Panc1 (cell line): ENCODE results near the gene PAPPA. TPM values are rescaled to one million over a fixed set of nuclear protein-coding genes. Genes with fewer than 3 reads are reported as not detected.

ENCODE experiments used
- ATAC-seq: fragments of 200-7000 bp; cut with Tn5 transposase; 2 replicates; pipeline ENCODE4 v1.9.1; 2020; ENCODE audit warnings: mild to moderate bottlenecking, moderate library complexity
- BruUV-seq: library from RNA; stranded (reverse); fragments of 400-500 nt; replicated peaks from 2 replicates; lab custom pipeline; 2021; lab: Mats Ljungman, UMichigan
- CTCF ChIA-PET: fragments of 300-600 bp; sonication (Branson Sonifier 250); formaldehyde crosslinking; loops from one replicate; lab custom pipeline; 2022; ENCODE audit warnings: antibody characterized with exemption; lab: Charles Lee
- POLR2A ChIA-PET: fragments of 300-600 bp; sonication (Branson Sonifier 250); formaldehyde crosslinking; loops from one replicate; lab custom pipeline; 2022; ENCODE audit warnings: antibody characterized with exemption; lab: Charles Lee
- DNase-seq: peaks from one replicate; pipeline ENCODE4 v3.0.0-alpha.2; 2010; ENCODE audit warnings: low read depth, low spot score
- H3K27ac ChIP-seq: 2 replicates; pipeline ENCODE4 v1.5.1; 2011; ENCODE audit warnings: mild to moderate bottlenecking, low read length, inconsistent platforms
- H3K27me3 ChIP-seq: fragments of 200-500 bp; sonication (Bioruptor generic); 2 replicates; pipeline ENCODE4 v1.6.0; 2014; ENCODE audit warnings: low read length, inconsistent platforms; ENCODE audit not compliant: control insufficient read depth, insufficient read depth
- H3K36me3 ChIP-seq: fragments of 200-500 bp; sonication (Bioruptor generic); 2 replicates; pipeline ENCODE4 v1.5.1; 2014; ENCODE audit warnings: inconsistent platforms, mild to moderate bottlenecking, low read length, moderate library complexity; ENCODE audit not compliant: control insufficient read depth, insufficient read depth
- H3K4me1 ChIP-seq: 2 replicates; pipeline ENCODE4 v1.5.1; 2011; ENCODE audit warnings: inconsistent platforms, mild to moderate bottlenecking, low read length, moderate library complexity; ENCODE audit not compliant: control insufficient read depth, insufficient read depth
- H3K4me3 ChIP-seq, 2 experiments: 2 replicates each; pipeline ENCODE4 v1.5.1; 2011 to 2012; ENCODE audit warnings: low read depth in 2 of 2, low read length in 2 of 2, mild to moderate bottlenecking in 2 of 2, inconsistent platforms in 1 of 2, moderate library complexity in 1 of 2
- H3K9me3 ChIP-seq: fragments of 200-500 bp; sonication (Bioruptor generic); 2 replicates; pipeline ENCODE4 v1.5.1; 2014; ENCODE audit warnings: low read depth, mild to moderate bottlenecking, inconsistent platforms, low read length, moderate library complexity; ENCODE audit not compliant: control insufficient read depth, insufficient read depth
- POLR2AphosphoS5 ChIP-seq: IDR thresholded peaks from 2 replicates; pipeline ENCODE4 v1.6.1; 2012; ENCODE audit warnings: mild to moderate bottlenecking, low read depth, low read length, moderate library complexity
- SIN3A ChIP-seq: IDR thresholded peaks from 2 replicates; pipeline ENCODE4 v1.6.1; 2012; ENCODE audit warnings: low read depth, mild to moderate bottlenecking, low read length, moderate library complexity, borderline replicate concordance; ENCODE audit not compliant: insufficient read depth
- TCF7L2 ChIP-seq: IDR thresholded peaks from 2 replicates; pipeline ENCODE4 v1.6.1; 2011; ENCODE audit warnings: mild to moderate bottlenecking, low read depth, low read length, inconsistent platforms
- in situ Hi-C: cut with HindIII; loops from 2 replicates; pipeline ENCODE4 v1.10.0; 2016; ENCODE audit warnings: low sequenced_read_pairs, low pct_unique_long_range_greater_than_20kb
- intact Hi-C: fragments of 100-400 bp; cut with micrococcal nuclease; formaldehyde crosslinking; loops from one replicate; pipeline ENCODE4 v1.10.0; 2022; ENCODE audit not compliant: unreplicated experiment
- total RNA-seq: library from RNA; stranded (reverse); gene quantifications from one replicate; pipeline ENCODE4 v1.2.1, GENCODE V29; 2021; ENCODE audit not compliant: unreplicated experiment
- TF ChIP-seq, protein P1 (sequence below): fragments of 450-650 bp; IDR thresholded peaks from 2 replicates; pipeline ENCODE4 v1.5.1; 2017; ENCODE audit warnings: mild to moderate bottlenecking
- TF ChIP-seq, protein P2 (sequence below), 2 experiments: IDR thresholded peaks; 2 replicates each; pipeline ENCODE4 v1.6.1; 2011 to 2012; ENCODE audit warnings: low read depth in 2 of 2, control low read depth in 1 of 2, low read length in 1 of 2, mild to moderate bottlenecking in 1 of 2, moderate library complexity in 1 of 2; ENCODE audit not compliant: insufficient read depth in 1 of 2

Gene PAPPA
- total RNA-seq, 1 experiment from 2014 or later: 1.2 TPM

- CTCF ChIA-PET: interaction anchor here (0.6 kb wide), 1 partner anchor 588 kb away, joined by 3 read pairs; no protein-coding TSS in a partner anchor
- intact Hi-C loops (no loop called here), in situ Hi-C loops (no loop called here)
- BruUV-seq: no TSS peak
- DNase-seq (no peak), ATAC-seq (no peak)
- Histone ChIP-seq H3K27me3 (no peaks in the 10 kb centered on the region), H3K36me3 (no peaks in the 10 kb centered on the region), H3K9me3 (no peaks in the 10 kb centered on the region), H3K4me3 (no peak overlapping the region), H3K27ac (no peak overlapping the region), H3K4me1 (no peaks in the 10 kb centered on the region)
- TF ChIP-seq, protein P1, sequence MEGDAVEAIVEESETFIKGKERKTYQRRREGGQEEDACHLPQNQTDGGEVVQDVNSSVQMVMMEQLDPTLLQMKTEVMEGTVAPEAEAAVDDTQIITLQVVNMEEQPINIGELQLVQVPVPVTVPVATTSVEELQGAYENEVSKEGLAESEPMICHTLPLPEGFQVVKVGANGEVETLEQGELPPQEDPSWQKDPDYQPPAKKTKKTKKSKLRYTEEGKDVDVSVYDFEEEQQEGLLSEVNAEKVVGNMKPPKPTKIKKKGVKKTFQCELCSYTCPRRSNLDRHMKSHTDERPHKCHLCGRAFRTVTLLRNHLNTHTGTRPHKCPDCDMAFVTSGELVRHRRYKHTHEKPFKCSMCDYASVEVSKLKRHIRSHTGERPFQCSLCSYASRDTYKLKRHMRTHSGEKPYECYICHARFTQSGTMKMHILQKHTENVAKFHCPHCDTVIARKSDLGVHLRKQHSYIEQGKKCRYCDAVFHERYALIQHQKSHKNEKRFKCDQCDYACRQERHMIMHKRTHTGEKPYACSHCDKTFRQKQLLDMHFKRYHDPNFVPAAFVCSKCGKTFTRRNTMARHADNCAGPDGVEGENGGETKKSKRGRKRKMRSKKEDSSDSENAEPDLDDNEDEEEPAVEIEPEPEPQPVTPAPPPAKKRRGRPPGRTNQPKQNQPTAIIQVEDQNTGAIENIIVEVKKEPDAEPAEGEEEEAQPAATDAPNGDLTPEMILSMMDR: no peak
- TF ChIP-seq, protein P2, sequence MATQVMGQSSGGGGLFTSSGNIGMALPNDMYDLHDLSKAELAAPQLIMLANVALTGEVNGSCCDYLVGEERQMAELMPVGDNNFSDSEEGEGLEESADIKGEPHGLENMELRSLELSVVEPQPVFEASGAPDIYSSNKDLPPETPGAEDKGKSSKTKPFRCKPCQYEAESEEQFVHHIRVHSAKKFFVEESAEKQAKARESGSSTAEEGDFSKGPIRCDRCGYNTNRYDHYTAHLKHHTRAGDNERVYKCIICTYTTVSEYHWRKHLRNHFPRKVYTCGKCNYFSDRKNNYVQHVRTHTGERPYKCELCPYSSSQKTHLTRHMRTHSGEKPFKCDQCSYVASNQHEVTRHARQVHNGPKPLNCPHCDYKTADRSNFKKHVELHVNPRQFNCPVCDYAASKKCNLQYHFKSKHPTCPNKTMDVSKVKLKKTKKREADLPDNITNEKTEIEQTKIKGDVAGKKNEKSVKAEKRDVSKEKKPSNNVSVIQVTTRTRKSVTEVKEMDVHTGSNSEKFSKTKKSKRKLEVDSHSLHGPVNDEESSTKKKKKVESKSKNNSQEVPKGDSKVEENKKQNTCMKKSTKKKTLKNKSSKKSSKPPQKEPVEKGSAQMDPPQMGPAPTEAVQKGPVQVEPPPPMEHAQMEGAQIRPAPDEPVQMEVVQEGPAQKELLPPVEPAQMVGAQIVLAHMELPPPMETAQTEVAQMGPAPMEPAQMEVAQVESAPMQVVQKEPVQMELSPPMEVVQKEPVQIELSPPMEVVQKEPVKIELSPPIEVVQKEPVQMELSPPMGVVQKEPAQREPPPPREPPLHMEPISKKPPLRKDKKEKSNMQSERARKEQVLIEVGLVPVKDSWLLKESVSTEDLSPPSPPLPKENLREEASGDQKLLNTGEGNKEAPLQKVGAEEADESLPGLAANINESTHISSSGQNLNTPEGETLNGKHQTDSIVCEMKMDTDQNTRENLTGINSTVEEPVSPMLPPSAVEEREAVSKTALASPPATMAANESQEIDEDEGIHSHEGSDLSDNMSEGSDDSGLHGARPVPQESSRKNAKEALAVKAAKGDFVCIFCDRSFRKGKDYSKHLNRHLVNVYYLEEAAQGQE (IDR thresholded peaks at IDR 0.05; ENCODE audit: insufficient read depth in 1 of 2, low read depth in 2 of 2, low read length in 1 of 2): no peak
- POLR2A ChIA-PET: no interaction called here
Observed at GRCh38 chr9:116123171-116123570, 30.4 kb upstream of the PAPPA start.

GRCh38 chr9:116124472-116125040 is 29.0 kb upstream of the PAPPA start:
- ChIA-PET CTCF (no interaction called here), POLR2A (no interaction called here)
- ATAC-seq (no peak), DNase-seq (no peak)
- Histone ChIP-seq H3K9me3 (no peaks in the 10 kb centered on the region), H3K36me3 (no peaks in the 10 kb centered on the region), H3K4me3 (no peak overlapping the region), H3K27ac (no peak overlapping the region), H3K4me1 (no peaks in the 10 kb centered on the region), H3K27me3 (no peaks in the 10 kb centered on the region)
- in situ Hi-C loops (no loop called here), intact Hi-C loops (no loop called here)
- TF ChIP-seq TCF7L2: no peak
- TF ChIP-seq, protein P2 (IDR thresholded peaks at IDR 0.05; ENCODE audit: insufficient read depth in 1 of 2, low read depth in 2 of 2, low read length in 1 of 2): no peak
- TF ChIP-seq, protein P1: no peak
- no peak for TF ChIP-seq POLR2AphosphoS5
- no peak for TF ChIP-seq SIN3A
- BruUV-seq: no TSS peak
